MCF 10A (cell line): Measurements from ENCODE around the gene GLB1L3. TPM values are rescaled to one million over a fixed set of nuclear protein-coding genes. Genes with fewer than 3 reads are reported as not detected.
A peak's percentile ranks its signal among the peaks of the same experiment; 100 is the strongest.

ENCODE experiments used
- BruUV-seq: library from RNA; stranded (reverse); fragments of 400-500 nt; replicated peaks from 2 replicates; lab custom pipeline; 2021; lab: Mats Ljungman, UMichigan
- CTCF ChIA-PET: fragments of 300-600 bp; sonication (Branson Sonifier 250); formaldehyde crosslinking; extraction: SDS; loops from one replicate; lab custom pipeline; 2021; ENCODE audit warnings: antibody characterized with exemption, inconsistent platforms; lab: Yijun Ruan, JAX
- POLR2A ChIA-PET: fragments of 300-600, 350-650 bp; sonication (Branson Sonifier 250); formaldehyde crosslinking; extraction: SDS; loops from one replicate; lab custom pipeline; 2020; ENCODE audit warnings: antibody characterized with exemption, inconsistent platforms; lab: Yijun Ruan, JAX
- DNase-seq: peaks from one replicate; pipeline ENCODE4 v3.0.0-alpha.2; 2018; ENCODE audit not compliant: unreplicated experiment
- H3K27ac Mint-ChIP-seq: one replicate; pipeline ENCODE4 v1.8.0; 2022; ENCODE audit warnings: mild to moderate bottlenecking, low read depth, mixed read lengths; ENCODE audit not compliant: unreplicated experiment
- H3K27me3 Mint-ChIP-seq: one replicate; pipeline ENCODE4 v1.8.0; 2022; ENCODE audit warnings: mixed read lengths; ENCODE audit not compliant: insufficient read depth, unreplicated experiment
- H3K36me3 Mint-ChIP-seq: one replicate; pipeline ENCODE4 v1.8.0; 2022; ENCODE audit warnings: mild to moderate bottlenecking, moderate library complexity, mixed read lengths; ENCODE audit not compliant: insufficient read depth, unreplicated experiment
- H3K4me1 Mint-ChIP-seq: one replicate; pipeline ENCODE4 v1.8.0; 2022; ENCODE audit warnings: mixed read lengths; ENCODE audit not compliant: insufficient read depth, unreplicated experiment
- H3K4me3 Mint-ChIP-seq: one replicate; pipeline ENCODE4 v1.8.0; 2022; ENCODE audit warnings: mild to moderate bottlenecking, moderate library complexity, mixed read lengths; ENCODE audit not compliant: unreplicated experiment
- H3K9me3 Mint-ChIP-seq: one replicate; pipeline ENCODE4 v1.8.0; 2022; ENCODE audit warnings: mixed read lengths; ENCODE audit not compliant: unreplicated experiment
- intact Hi-C: fragments of 100-400 bp; cut with micrococcal nuclease; formaldehyde crosslinking; loops from 2 replicates; pipeline ENCODE4 v1.14.1; 2022
- total RNA-seq: library from RNA; stranded (reverse); gene quantifications from 2 replicates; pipeline ENCODE4 v1.2.3, GENCODE V29; 2022
- TF ChIP-seq, protein P1 (sequence below): fragments of 200-600 bp; IDR thresholded peaks from one replicate; pipeline ENCODE4 v1.8.0; 2022; ENCODE audit warnings: antibody characterized with exemption, mild to moderate bottlenecking; ENCODE audit not compliant: unreplicated experiment

GLB1L3 gene
- total RNA-seq, 1 experiment from 2014 or later, result not detected

GRCh38 chr11:134250246-134250645 lies 25.9 kb upstream of the GLB1L3 start:
- no peak for DNase-seq
- Mint-ChIP-seq H3K4me3 (no peak overlapping the region), H3K27me3 (no peaks in the 10 kb centered on the region), H3K36me3 (peaks cover 29% of the 10 kb centered on the region), H3K27ac (no peak overlapping the region), H3K9me3 (no peaks in the 10 kb centered on the region), H3K4me1 (peaks cover 22% of the 10 kb centered on the region)
- TF ChIP-seq, protein P1, sequence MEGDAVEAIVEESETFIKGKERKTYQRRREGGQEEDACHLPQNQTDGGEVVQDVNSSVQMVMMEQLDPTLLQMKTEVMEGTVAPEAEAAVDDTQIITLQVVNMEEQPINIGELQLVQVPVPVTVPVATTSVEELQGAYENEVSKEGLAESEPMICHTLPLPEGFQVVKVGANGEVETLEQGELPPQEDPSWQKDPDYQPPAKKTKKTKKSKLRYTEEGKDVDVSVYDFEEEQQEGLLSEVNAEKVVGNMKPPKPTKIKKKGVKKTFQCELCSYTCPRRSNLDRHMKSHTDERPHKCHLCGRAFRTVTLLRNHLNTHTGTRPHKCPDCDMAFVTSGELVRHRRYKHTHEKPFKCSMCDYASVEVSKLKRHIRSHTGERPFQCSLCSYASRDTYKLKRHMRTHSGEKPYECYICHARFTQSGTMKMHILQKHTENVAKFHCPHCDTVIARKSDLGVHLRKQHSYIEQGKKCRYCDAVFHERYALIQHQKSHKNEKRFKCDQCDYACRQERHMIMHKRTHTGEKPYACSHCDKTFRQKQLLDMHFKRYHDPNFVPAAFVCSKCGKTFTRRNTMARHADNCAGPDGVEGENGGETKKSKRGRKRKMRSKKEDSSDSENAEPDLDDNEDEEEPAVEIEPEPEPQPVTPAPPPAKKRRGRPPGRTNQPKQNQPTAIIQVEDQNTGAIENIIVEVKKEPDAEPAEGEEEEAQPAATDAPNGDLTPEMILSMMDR, result no peak
- CTCF ChIA-PET, result interaction anchor here (0.6 to 2.7 kb wide), 2 partner anchors 12 to 199 kb away, joined by 5 to 9 read pairs; no protein-coding TSS in a partner anchor
- no TSS peak for BruUV-seq
- intact Hi-C loops, result no loop called here
- POLR2A ChIA-PET, result interaction anchor here (0.7 to 5.3 kb wide), 2 partner anchors 21 to 26 kb away, joined by 4 to 52 read pairs; partner anchors contain the start of genes NCAPD3 and VPS26B

DNA sequence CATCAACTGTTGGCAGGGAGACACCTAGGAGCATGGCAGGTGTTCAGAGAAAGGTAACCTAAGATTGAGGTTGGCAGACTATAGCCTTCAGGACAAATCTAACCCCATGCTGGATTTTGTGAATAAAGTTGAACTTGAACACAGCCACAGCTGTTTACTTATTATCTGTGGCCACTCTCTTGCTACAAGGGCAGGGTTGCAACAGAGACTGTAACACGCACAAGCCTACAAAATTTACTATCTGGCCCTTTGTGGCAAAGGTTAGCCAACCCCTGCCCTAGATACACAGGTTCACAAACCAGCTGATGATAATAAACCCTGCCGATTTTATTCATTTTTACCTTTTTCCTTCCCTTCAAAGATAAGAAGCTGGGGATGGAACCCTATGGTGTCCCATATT lies 25.5 kb upstream of the GLB1L3 start:
- BruUV-seq, result no TSS peak
- no peaks in the 10 kb centered on the region for H3K9me3 Mint-ChIP-seq
- H3K4me1 Mint-ChIP-seq, result peaks cover 22% of the 10 kb centered on the region
- intact Hi-C loops, result no loop called here
- H3K27me3 Mint-ChIP-seq, result no peaks in the 10 kb centered on the region
- TF ChIP-seq, protein P1, result no peak
- peaks cover 29% of the 10 kb centered on the region for H3K36me3 Mint-ChIP-seq
- no peak overlapping the region for H3K4me3 Mint-ChIP-seq
- POLR2A ChIA-PET, result interaction anchor here (0.7 to 5.3 kb wide), 2 partner anchors 22 to 26 kb away, joined by 4 to 52 read pairs; partner anchors contain the start of genes NCAPD3 and VPS26B
- CTCF ChIA-PET, result interaction anchor here (2.7 kb wide), 1 partner anchor 12 kb away, joined by 9 read pairs; no protein-coding TSS in a partner anchor
- DNase-seq, result no peak
- no peak overlapping the region for H3K27ac Mint-ChIP-seq

DNA sequence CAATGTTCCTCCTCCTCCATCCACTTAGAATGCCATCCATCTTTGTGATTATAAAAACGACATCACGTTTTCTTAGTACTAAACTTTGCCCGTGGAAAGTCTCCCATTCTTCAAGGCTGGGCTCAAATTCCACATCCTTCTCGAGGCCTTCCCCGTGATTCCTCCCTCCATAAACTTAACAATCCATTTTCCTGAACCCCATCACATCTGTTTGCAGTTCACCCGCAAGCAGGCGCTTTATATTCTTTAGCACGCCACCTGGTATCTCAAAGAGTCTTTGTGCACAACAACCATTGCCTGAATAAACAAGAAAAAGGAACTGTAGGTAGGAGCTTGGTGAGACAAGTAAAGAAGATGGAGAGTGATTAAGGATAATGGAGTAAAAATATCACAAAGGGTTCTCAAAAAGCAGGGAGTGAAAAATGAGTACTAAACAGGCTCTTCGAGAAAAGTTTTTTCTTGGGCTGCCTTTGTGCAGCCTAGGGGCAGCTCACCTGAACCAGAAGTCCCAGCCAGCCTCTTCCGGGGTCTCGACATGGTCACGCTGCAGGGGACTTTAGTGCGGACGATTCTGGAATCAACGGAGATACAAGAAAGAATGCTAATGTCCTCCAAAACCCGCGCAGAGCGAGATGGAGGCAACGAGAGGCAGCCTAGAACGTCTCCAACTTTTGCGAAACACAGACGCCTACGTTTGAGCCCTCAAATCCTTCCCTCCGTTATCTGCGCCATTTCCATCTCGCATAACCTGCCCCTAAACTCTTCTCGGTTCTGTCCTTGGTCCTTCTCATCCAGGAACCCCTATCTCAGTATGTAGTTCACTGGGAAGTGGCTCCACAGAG lies 23.6 kb upstream of the GLB1L3 start:
- Mint-ChIP-seq H3K27ac (peak overlapping the region; percentile 83), H3K4me3 (peak overlapping the region; percentile 90), H3K36me3 (peaks cover 28% of the 10 kb centered on the region), H3K4me1 (peaks cover 22% of the 10 kb centered on the region), H3K9me3 (no peaks in the 10 kb centered on the region), H3K27me3 (no peaks in the 10 kb centered on the region)
- intact Hi-C loops, result loop anchor here (2.0 kb wide), 1 partner anchor 28 kb away; the partner anchor contains the start of gene VPS26B
- CTCF ChIA-PET, result interaction anchor here (0.6 to 2.7 kb wide), 5 partner anchors 10 to 220 kb away, joined by 3 to 9 read pairs (median 3); partner anchors contain the start of gene VPS26B
- TF ChIP-seq, protein P1, result no peak
- no TSS peak for BruUV-seq
- DNase-seq, result no peak
- POLR2A ChIA-PET, result interaction anchor here (0.7 to 5.3 kb wide), 6 partner anchors 12 to 133 kb away, joined by 3 to 52 read pairs (median 7); partner anchors contain the start of genes NCAPD3 and VPS26B
